Omental fat pad (tissue), 4 donors: Measurements from ENCODE around the gene MYO1B. TPM values are rescaled to one million over a fixed set of nuclear protein-coding genes. Genes with fewer than 3 reads are reported as not detected.

Source experiments
- ATAC-seq: fragments of 150-250 bp; one replicate; pipeline ENCODE4 v1.9.1; 2016; ENCODE audit warnings: mild to moderate bottlenecking, moderate library complexity; ENCODE audit not compliant: low FRiP score
- DNase-seq: peaks from one replicate; pipeline ENCODE4 v3.0.0-alpha.2; 2019; ENCODE audit warnings: low spot score
- CTCF ChIP-seq, 3 donors: fragments of 450-650 bp; IDR thresholded peaks; one replicate each; pipeline ENCODE4 v1.5.1; 2016 to 2017; ENCODE audit warnings: antibody characterized with exemption in 3 of 3, mild to moderate bottlenecking in 3 of 3, moderate library complexity in 2 of 3
- total RNA-seq, 4 donors: library from RNA; depleted of rRNA; stranded (reverse); fragments of >200 nt; gene quantifications; one replicate each; pipeline ENCODE4 v1.1.0, GENCODE V29; 2016

Gene MYO1B
- total RNA-seq, 4 donors from 2014 or later: 37.7 to 118 (median 59.8) TPM

GRCh38 chr2:191253476-191253875, 8.3 kb downstream of the MYO1B start:
- TF ChIP-seq CTCF (IDR thresholded peaks at IDR 0.05): no peak
- no peak for ATAC-seq
- no peak for DNase-seq

- no peak for DNase-seq
- no peak for ATAC-seq
- TF ChIP-seq CTCF (IDR thresholded peaks at IDR 0.05): no peak
Measured at GRCh38 chr2:191255271-191255670, 10.1 kb downstream of the MYO1B start.

GRCh38 chr2:191255756-191256312, 10.6 kb downstream of the MYO1B start:
- DNase-seq: no peak
- ATAC-seq: no peak
- no peak for TF ChIP-seq CTCF (IDR thresholded peaks at IDR 0.05)

GRCh38 chr2:191257934-191258333, 12.7 kb downstream of the MYO1B start:
- ATAC-seq (no peak), DNase-seq (no peak)
- TF ChIP-seq CTCF (IDR thresholded peaks at IDR 0.05): no peak

- TF ChIP-seq CTCF (IDR thresholded peaks at IDR 0.05): no peak
- ATAC-seq (no peak), DNase-seq (no peak)
Measured at GRCh38 chr2:191258996-191259395, 13.8 kb downstream of the MYO1B start.

GRCh38 chr2:191262436-191262835, 17.2 kb downstream of the MYO1B start:
- ATAC-seq (no peak), DNase-seq (no peak)
- no peak for TF ChIP-seq CTCF (IDR thresholded peaks at IDR 0.05)

- no peak for TF ChIP-seq CTCF (IDR thresholded peaks at IDR 0.05)
- ATAC-seq (no peak), DNase-seq (no peak)
Measured at GRCh38 chr2:191263050-191263449, 17.8 kb downstream of the MYO1B start.
